HG03159 (cell line): ENCODE data around the gene FAS.
"Not testable (repeated sequence)": the region's sequence is repeated elsewhere in the genome, so short reads cannot be mapped to it uniquely, and the experiment has no call there.

Source experiments
- ATAC-seq: cut with Tn5 transposase; IDR thresholded peaks from one replicate; pipeline ENCODE4 v1.9.1; 2021; ENCODE audit warnings: mild to moderate bottlenecking, moderate library complexity; ENCODE audit not compliant: unreplicated experiment

Gene FAS

GRCh38 chr10:88991161-88991898 lies 732 bp downstream of the FAS start:
- peak; percentile 31 for ATAC-seq

- ATAC-seq = no peak
Measured at GRCh38 chr10:88991899-88992320, 1.3 kb downstream of the FAS start.

- no peak for ATAC-seq
Measured at GRCh38 chr10:88992921-88993524, 2.4 kb downstream of the FAS start.

GRCh38 chr10:88994019-88994418 lies 3.4 kb downstream of the FAS start:
- no peak for ATAC-seq

- ATAC-seq = no peak
Measured at GRCh38 chr10:88995156-88995876, 4.7 kb downstream of the FAS start.

GRCh38 chr10:88996927-88997326 lies 6.3 kb downstream of the FAS start:
- ATAC-seq = peak; percentile 61

- no peak for ATAC-seq
Measured at GRCh38 chr10:88999625-89000024, 9.0 kb downstream of the FAS start.

- no peak for ATAC-seq
Measured at GRCh38 chr10:89001024-89001728, 10.6 kb downstream of the FAS start.

- ATAC-seq = no peak
Measured at GRCh38 chr10:89001729-89002072, 11.1 kb downstream of the FAS start.

- no peak for ATAC-seq
Measured at GRCh38 chr10:89002226-89002978, 11.8 kb downstream of the FAS start.

- peak; percentile 36 for ATAC-seq
Measured at GRCh38 chr10:89003344-89003743, 12.7 kb downstream of the FAS start.

GRCh38 chr10:89007129-89007893 lies 16.7 kb downstream of the FAS start:
- no peak for ATAC-seq

GRCh38 chr10:89018700-89019346 lies 28.2 kb downstream of the FAS start:
- not testable (repeated sequence) for ATAC-seq

GRCh38 chr10:89019569-89020327 lies 29.1 kb downstream of the FAS start:
- ATAC-seq = no peak

- not testable (repeated sequence) for ATAC-seq
Measured at GRCh38 chr10:89021526-89021925, 30.9 kb downstream of the FAS start.

- no peak for ATAC-seq
Measured at GRCh38 chr10:89022734-89023133, 32.1 kb downstream of the FAS start.

GRCh38 chr10:89025453-89025852 lies 34.9 kb downstream of the FAS start:
- no peak for ATAC-seq

- ATAC-seq = no peak
Measured at GRCh38 chr10:89029181-89029580, 38.6 kb downstream of the FAS start.
